ENCODE measurements around the gene DPCD.

DPCD gene

GRCh38 chr10:101567165-101568006, 20.7 kb upstream of the DPCD start:
- no peak for DNase-seq

GRCh38 chr10:101568054-101568745, 19.9 kb upstream of the DPCD start:
- no peak for DNase-seq

DNA sequence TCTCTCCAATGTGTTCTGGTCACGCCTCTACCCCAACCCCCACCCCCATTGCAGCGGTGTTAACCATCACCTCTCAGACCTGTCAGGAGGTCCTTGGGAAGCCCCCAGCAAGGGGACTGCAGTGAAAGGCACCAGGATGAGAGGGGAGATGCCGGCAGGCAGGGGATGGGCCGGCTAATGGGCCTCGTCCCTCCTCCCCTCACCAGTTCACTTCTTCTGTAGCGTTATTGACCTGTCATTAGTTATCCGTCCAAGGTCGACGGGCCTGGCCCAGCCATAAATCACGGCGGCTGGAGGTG, 18.8 kb upstream of the DPCD start:
- DNase-seq: no peak

DNA sequence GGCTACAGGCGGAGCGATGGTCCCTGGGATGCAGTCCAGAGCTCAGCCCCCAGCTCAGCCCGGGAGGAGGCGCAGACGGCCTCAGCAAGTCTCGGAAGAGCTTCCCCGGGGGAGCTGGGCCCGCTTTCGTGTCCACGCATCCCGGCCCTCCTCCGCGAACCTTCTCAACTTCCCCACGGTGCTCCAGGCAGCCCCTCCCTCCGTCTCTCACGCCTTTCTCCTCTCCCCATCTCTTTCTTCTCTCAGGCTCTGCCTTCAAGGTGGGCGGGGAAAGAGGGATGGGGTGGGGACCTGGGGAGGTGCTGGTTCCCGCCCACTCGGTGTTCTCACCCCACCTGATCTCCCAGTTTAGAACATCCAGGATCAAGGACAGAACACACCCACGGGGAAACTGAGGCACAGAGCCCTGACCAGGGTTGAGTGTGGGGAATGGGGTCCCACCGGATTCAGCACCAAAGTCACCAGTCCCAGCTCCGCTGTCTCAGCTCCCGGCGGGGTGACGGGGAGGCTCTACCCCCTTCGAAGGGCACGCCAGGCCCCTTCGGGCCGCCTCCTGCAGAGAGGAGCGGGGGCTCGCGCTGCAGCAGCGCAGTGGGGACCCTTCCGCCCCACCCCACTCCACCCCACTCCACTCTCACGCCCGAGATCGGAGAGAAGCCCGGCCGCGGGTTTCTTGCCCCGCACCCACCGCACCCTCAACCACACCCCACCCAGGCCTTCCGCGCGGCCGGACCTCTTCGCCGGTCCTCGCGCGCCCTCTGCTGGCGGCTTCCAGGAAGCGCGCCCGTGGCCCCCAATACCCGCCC, 18.3 kb upstream of the DPCD start:
- no peak for DNase-seq

DNA sequence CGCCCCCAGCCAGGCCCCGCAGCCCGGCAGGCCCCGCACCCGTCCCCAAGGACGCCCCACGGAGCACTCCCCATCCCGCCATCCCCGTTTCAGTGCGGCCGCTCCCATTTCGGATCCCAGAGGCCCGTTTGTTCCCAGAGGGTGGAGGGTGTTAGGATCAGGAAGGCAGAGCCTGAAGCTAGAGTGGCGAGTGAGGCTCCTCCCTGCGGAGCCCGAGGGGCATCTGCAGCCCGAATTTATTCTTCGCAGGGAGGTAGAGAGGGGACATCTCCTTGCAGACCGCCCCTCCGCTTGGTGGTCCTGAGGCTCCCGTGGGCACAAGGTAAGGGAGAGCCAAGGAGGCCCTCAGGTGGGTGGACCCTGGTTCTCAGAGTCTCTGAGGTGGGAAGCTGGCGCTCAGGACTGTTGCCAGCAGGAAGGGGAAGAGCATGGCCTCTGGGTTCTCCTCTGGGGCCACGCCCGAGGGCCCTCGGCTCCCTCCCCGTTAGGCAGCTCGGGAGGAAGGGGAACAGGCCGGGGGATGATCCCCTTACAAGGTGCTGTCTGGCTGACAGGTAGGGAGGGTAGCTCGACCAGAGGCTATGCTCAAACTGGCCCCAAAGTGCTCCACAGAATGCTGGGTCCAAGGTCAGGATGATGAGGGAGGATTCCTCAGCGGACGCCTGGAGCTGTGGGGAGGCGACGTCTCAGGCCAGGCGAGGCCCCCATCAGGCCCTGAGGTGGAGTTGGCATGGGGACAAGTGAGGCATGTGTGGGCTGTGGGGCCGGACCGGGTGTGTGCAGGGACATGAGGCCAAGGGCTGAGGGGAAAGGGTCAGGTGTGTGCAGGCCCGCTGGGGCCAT, 17.5 kb upstream of the DPCD start:
- DNase-seq: no peak

DNA sequence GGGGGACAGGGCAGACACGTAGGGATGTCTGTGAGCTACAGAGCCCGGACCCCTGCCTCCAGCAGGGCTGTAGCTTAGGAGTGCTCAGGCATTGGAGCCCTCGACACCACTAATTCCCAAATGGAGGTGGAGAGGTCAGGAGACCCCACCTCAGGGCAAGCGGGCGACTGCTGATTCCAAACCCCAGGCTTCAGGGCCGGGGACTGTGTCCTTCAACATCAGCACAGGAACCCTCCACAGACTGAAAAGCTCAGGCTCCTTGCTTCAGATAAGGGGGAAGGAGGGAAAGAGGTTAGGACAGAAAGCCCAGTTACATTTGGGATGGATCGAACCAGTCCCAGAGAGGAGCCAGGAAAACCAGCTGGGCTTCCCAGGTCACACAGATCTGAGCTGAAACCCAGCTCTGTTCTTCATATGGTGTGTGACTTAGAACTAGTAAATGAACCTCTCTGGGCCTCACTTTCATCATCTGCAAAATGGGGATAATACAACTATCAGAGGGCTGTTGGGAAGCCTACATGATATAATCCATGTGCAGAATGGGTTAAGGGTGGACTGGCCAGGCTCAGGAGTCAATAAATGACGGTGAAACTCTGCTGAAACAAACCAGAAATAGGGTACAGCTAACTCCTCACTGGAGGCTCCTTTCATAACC, 16.7 kb upstream of the DPCD start:
- no peak for DNase-seq

- DNase-seq: no peak
These were observed 16.0 kb upstream of the DPCD start for GRCh38 chr10:101572126-101572525.

DNA sequence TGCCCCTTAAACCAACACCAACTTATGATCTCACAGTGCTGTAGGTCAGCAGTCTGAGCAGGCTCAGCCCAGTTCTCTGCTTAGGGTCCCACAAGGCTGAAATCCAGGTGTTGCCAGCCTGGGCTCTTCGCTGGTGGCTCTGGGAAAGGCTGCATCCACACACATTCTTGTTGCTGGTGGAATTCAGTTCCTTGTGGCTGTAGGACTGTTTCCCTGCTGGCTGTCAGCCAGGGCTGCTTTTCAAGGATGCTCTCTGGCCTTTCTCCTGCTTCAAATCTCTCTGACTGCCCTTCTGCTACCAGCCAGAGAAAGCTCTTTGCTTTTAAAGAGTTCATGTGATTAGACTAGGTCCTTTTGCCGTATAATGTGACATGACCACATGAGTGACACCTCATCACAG, 15.3 kb upstream of the DPCD start:
- DNase-seq: no peak

- DNase-seq: no peak
These were observed 14.0 kb upstream of the DPCD start for GRCh38 chr10:101573885-101574753.

DNA sequence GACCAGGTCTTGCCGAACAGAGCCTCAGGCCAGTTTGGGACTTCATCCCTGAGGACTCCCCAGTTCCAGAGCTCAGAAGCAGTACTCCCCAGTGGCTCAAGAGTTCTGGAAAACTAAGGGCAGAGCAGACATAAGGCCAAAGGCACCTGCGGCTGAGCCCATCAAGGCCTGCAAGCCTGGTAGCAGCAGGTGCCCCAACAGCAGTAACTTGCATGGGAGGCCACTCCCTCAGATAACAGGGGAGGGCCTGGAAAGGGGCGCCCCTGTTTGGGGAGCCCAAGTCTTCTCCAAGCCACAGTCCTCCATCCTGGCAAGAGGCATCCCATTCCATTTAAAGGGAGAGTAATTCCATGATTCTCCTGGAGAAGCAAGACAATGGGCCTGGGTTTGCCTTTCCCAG, 13.0 kb upstream of the DPCD start:
- no peak for DNase-seq

GRCh38 chr10:101575580-101576210, 12.4 kb upstream of the DPCD start:
- DNase-seq: no peak

DNA sequence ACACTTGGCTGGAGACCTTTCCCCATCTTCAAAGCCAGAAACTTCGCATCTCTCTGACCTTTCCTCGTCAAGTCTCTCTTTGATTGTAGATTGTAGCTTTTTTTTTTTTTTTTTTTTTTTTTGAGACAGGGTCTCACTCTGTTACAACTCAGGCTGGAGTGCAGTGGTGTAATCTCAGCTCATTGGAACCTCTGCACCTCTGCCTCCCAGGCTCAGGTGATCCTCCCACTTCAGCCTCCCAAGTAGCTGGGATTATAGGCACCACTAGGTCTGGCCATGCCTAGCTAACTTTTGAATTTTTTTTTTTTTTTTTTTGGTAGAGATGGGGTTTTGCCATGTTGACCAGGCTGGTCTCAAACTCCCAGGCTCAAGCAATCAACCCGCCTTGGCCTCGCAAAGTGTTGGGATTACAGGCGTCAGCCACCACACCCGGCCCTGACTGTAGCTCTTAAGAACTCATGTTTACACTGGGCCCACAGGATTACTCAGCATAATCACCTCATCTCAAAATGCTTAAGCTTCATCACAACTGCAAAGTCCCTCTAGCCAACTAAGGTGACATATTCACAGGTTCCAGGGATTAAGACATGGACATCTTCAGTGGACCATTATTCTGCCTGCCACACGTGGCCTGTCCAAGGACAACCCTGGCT, 11.8 kb upstream of the DPCD start:
- DNase-seq: no peak

DNA sequence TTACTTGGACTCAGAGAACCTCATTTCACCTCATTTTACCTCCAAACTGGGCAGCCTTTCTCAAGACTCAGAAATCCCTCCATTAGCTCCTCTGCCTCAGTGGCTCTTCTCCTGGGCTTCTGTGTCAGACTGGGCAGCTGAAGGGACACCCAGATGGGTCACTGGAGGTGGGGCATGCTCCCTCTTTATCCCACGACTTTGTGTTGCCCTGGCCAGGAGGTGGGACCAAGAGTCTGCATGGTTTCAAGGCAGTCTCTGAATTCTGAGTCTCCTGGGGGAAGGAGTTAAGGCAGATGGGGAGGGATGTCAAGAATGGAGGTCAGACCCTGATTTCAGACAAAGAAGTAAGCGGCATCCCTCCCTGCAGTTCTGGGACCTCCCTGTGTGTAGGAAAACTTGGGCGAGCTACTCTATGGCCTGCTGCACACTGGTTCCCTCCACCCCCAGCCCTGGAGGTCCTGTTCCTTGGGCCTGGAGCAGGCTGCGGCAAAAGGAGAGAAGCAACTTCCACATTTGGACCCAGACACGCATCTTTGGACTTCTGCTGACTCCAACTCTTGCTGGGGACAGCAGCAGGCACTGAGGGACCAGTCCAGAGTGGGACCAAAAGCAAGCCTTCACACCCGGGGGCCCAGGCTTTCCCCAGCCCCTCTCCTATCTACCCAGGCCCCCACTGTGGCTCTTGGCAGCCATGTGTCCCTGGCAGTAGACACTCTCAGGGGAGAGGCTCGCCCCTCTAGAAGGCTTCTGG, 10.8 kb upstream of the DPCD start:
- DNase-seq: no peak

GRCh38 chr10:101578192-101578591, 9.9 kb upstream of the DPCD start:
- no peak for DNase-seq

DNA sequence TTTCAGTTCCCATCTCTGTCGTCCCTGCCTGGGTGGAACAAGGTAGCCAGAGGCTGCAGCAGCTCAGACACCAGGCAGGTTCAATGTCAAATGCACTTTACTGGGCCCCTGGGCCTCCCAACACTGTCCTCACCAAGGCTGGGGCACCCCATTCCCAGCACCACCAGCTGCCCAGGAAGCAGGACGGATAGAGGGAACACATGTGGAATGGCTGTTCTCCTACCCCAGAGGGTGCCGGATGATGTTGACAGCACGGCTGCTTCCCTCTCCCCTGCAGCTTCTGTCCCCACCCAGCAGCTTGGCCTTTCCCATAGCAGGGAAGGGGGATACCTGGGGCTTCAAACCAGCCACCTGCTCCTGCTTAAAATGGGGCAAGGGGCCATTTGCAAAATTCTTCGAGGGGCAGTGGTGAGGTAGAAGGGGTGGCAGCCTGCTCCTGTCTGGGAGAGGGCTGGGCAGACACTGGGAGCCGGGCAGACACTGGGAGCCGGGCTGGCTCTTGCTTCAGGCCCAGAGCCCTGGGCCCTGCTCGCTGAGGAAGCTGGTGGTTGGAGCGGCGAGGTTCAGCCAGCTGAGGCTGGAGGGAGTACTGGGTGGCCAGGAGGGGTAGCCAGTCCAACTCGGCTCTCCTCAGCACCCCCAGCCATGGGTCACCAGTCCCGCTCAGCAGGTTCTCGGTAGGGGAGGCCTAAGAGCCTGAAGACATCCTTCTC, 9.2 kb upstream of the DPCD start:
- DNase-seq: no peak

DNA sequence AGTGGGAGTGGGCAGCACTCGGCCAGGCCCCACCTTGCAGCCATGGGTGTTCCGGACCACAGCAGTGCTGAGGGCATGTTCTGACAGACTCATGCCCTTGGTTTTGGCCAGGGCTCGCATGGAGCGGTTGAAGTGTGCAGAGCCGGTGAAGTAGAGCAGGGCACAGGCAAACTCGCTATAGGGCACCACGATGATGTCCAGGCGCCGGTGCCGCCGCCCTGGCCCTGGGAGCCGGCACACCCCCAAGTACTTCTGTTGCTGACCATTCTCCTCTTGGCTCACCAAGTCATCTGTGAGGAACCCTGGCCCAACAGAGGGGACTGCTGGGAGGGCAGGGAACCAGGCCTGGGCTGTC, 8.6 kb upstream of the DPCD start:
- no peak for DNase-seq

DNA sequence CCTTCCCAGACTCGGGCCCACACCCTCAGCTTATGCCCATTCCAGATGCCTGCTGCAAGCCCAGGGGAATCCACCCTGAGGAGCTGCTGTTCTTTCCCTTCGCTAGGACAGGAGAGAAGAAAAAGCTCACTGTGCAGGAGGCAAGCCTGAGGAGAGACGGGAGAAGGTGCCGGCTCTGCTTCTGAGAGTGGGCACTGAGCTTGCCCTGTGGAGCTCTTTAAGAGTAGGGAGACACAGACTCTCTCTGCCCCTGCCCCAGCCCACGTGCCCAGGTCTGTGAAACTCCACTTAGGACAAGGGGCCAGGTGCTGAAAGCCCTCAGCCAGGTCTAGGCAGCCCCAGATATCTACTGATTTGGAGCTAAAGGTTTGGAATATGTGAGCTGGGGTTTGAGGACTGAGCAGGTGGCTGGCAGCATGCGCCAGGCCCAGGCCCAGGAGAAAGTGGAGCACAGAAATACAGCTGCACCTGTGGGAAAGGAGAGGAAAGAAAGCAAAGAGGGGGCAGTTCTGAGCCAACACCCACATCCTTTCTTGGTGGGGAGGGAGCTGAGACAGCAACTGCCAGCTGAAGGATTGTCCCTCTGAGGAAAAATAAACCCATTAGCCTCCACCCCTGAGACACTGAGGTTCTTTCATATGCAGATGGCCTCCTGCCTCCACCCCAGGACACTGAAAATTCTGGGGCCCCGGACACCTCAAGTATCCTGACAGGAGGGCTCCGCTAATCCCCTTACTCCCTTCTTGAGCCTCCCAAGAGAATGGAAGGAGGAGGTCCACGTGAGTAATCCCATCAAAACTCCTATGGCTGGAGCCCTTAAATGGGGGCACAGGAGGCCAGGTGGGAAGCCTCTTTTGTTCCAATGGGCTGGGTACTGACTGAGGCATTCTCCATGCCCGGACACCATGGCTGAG, 7.4 kb upstream of the DPCD start:
- DNase-seq: no peak

GRCh38 chr10:101585841-101586240, 2.3 kb upstream of the DPCD start:
- no peak for DNase-seq
